ENCODE data around the gene ARHGAP10. TPM values are rescaled to one million over a fixed set of nuclear protein-coding genes. Genes with fewer than 3 reads are reported as not detected.

Gene ARHGAP10
- total and polyA plus RNA-seq, 5 donors from 2014 or later, result 2.9 to 14.1 (median 4.7) TPM

- Histone ChIP-seq H3K27me3 (ENCODE audit: control insufficient read depth, insufficient read depth, low read length) (no peaks in the 10 kb centered on the region), H3K9me3 (ENCODE audit: control insufficient read depth in 2 of 2, low read length in 2 of 2) (no peaks in the 10 kb centered on the region), H3K4me3 (ENCODE audit: low read depth, low read length) (no peak overlapping the region), H3K4me1 (ENCODE audit: control insufficient read depth, insufficient read depth, low read length, poor library complexity, severe bottlenecking) (no peaks in the 10 kb centered on the region), H3K36me3 (ENCODE audit: control insufficient read depth, insufficient read depth, low read length) (no peaks in the 10 kb centered on the region), H3K27ac (ENCODE audit: insufficient read depth, low read length, poor library complexity, severe bottlenecking) (no peak overlapping the region)
- ATAC-seq (ENCODE audit: low read depth in 2 of 2) (no peak), DNase-seq (no peak)
- Mint-ChIP-seq H3K27me3 (no peaks in the 10 kb centered on the region), H3K4me3 (no peak overlapping the region), H3K4me1 (peaks cover 0 to 18% (median 6%) of the 10 kb centered on the region in 4 donors), H3K36me3 (peaks cover 7% of the 10 kb centered on the region), H3K27ac (no peak overlapping the region), H3K9me3 (peaks cover 0 to 6% (median 0%) of the 10 kb centered on the region in 7 donors)
Observed at GRCh38 chr4:148007792-148008191, 275.9 kb downstream of the ARHGAP10 start.

- peaks cover 6% of the 10 kb centered on the region for H3K36me3 Mint-ChIP-seq
- H3K9me3 Mint-ChIP-seq, result peaks cover 0 to 6% (median 0%) of the 10 kb centered on the region in 7 donors
- DNase-seq (no peak), ATAC-seq (ENCODE audit: low read depth in 2 of 2) (no peak)
- Histone ChIP-seq H3K4me3 (ENCODE audit: low read depth, low read length) (no peak overlapping the region), H3K27ac (ENCODE audit: insufficient read depth, low read length, poor library complexity, severe bottlenecking) (no peak overlapping the region), H3K27me3 (ENCODE audit: control insufficient read depth, insufficient read depth, low read length) (no peaks in the 10 kb centered on the region), H3K9me3 (ENCODE audit: control insufficient read depth in 2 of 2, low read length in 2 of 2) (no peaks in the 10 kb centered on the region), H3K4me1 (ENCODE audit: control insufficient read depth, insufficient read depth, low read length, poor library complexity, severe bottlenecking) (no peaks in the 10 kb centered on the region), H3K36me3 (ENCODE audit: control insufficient read depth, insufficient read depth, low read length) (no peaks in the 10 kb centered on the region)
- peaks cover 0 to 2% (median 0%) of the 10 kb centered on the region in 4 donors for H3K4me1 Mint-ChIP-seq
- H3K27ac Mint-ChIP-seq, result no peak overlapping the region
- no peak overlapping the region for H3K4me3 Mint-ChIP-seq
- no peaks in the 10 kb centered on the region for H3K27me3 Mint-ChIP-seq
Observed at GRCh38 chr4:148015058-148015457, 283.2 kb downstream of the ARHGAP10 start.

- no peaks in the 10 kb centered on the region for H3K9me3 ChIP-seq (ENCODE audit: control insufficient read depth in 2 of 2, low read length in 2 of 2)
- no peak overlapping the region for H3K27ac ChIP-seq (ENCODE audit: insufficient read depth, low read length, poor library complexity, severe bottlenecking)
- ATAC-seq (ENCODE audit: low read depth in 2 of 2), result no peak
- DNase-seq, result no peak
- H3K4me1 ChIP-seq (ENCODE audit: control insufficient read depth, insufficient read depth, low read length, poor library complexity, severe bottlenecking), result no peaks in the 10 kb centered on the region
- H3K4me3 ChIP-seq (ENCODE audit: low read depth, low read length), result no peak overlapping the region
- H3K36me3 ChIP-seq (ENCODE audit: control insufficient read depth, insufficient read depth, low read length), result no peaks in the 10 kb centered on the region
- Mint-ChIP-seq H3K27me3 (no peaks in the 10 kb centered on the region), H3K9me3 (peaks cover 0 to 6% (median 0%) of the 10 kb centered on the region in 7 donors), H3K27ac (no peak overlapping the region), H3K36me3 (peaks cover 4% of the 10 kb centered on the region), H3K4me3 (no peak overlapping the region), H3K4me1 (peaks cover 0 to 2% (median 0%) of the 10 kb centered on the region in 4 donors)
- no peaks in the 10 kb centered on the region for H3K27me3 ChIP-seq (ENCODE audit: control insufficient read depth, insufficient read depth, low read length)
Observed at GRCh38 chr4:148015468-148015867, 283.6 kb downstream of the ARHGAP10 start.

- H3K4me1 Mint-ChIP-seq, result peaks cover 0 to 2% (median 0%) of the 10 kb centered on the region in 4 donors
- no peak for DNase-seq
- Histone ChIP-seq H3K27ac (ENCODE audit: insufficient read depth, low read length, poor library complexity, severe bottlenecking) (no peak overlapping the region), H3K4me1 (ENCODE audit: control insufficient read depth, insufficient read depth, low read length, poor library complexity, severe bottlenecking) (no peaks in the 10 kb centered on the region), H3K4me3 (ENCODE audit: low read depth, low read length) (no peak overlapping the region), H3K27me3 (ENCODE audit: control insufficient read depth, insufficient read depth, low read length) (no peaks in the 10 kb centered on the region), H3K36me3 (ENCODE audit: control insufficient read depth, insufficient read depth, low read length) (no peaks in the 10 kb centered on the region), H3K9me3 (ENCODE audit: control insufficient read depth in 2 of 2, low read length in 2 of 2) (no peaks in the 10 kb centered on the region)
- peak overlapping the region in 1 of 3 donors; percentile 41 for H3K27ac Mint-ChIP-seq
- peaks cover 0 to 3% (median 0%) of the 10 kb centered on the region in 7 donors for H3K9me3 Mint-ChIP-seq
- ATAC-seq (ENCODE audit: low read depth in 2 of 2), result no peak
- peaks cover 1% of the 10 kb centered on the region for H3K36me3 Mint-ChIP-seq
- H3K4me3 Mint-ChIP-seq, result no peak overlapping the region
- no peaks in the 10 kb centered on the region for H3K27me3 Mint-ChIP-seq
Observed at GRCh38 chr4:148016063-148016637, 284.3 kb downstream of the ARHGAP10 start.

GRCh38 chr4:148017801-148018200, 285.9 kb downstream of the ARHGAP10 start:
- no peaks in the 10 kb centered on the region for H3K9me3 ChIP-seq (ENCODE audit: control insufficient read depth in 2 of 2, low read length in 2 of 2)
- H3K36me3 ChIP-seq (ENCODE audit: control insufficient read depth, insufficient read depth, low read length), result no peaks in the 10 kb centered on the region
- no peaks in the 10 kb centered on the region for H3K27me3 Mint-ChIP-seq
- H3K27ac Mint-ChIP-seq, result peak overlapping the region; percentile 33 to 82 (median 60)
- peaks cover 0 to 5% (median 2%) of the 10 kb centered on the region in 4 donors for H3K4me1 Mint-ChIP-seq
- no peak for ATAC-seq (ENCODE audit: low read depth in 2 of 2)
- no peaks in the 10 kb centered on the region for H3K27me3 ChIP-seq (ENCODE audit: control insufficient read depth, insufficient read depth, low read length)
- H3K9me3 Mint-ChIP-seq, result peaks cover 0 to 2% (median 0%) of the 10 kb centered on the region in 7 donors
- no peaks in the 10 kb centered on the region for H3K36me3 Mint-ChIP-seq
- H3K4me1 ChIP-seq (ENCODE audit: control insufficient read depth, insufficient read depth, low read length, poor library complexity, severe bottlenecking), result no peaks in the 10 kb centered on the region
- no peak overlapping the region for H3K4me3 Mint-ChIP-seq
- no peak for DNase-seq
- no peak overlapping the region for H3K4me3 ChIP-seq (ENCODE audit: low read depth, low read length)
- no peak overlapping the region for H3K27ac ChIP-seq (ENCODE audit: insufficient read depth, low read length, poor library complexity, severe bottlenecking)

GRCh38 chr4:148021686-148022085, 289.8 kb downstream of the ARHGAP10 start:
- Histone ChIP-seq H3K4me3 (ENCODE audit: low read depth, low read length) (no peak overlapping the region), H3K27ac (ENCODE audit: insufficient read depth, low read length, poor library complexity, severe bottlenecking) (no peak overlapping the region), H3K4me1 (ENCODE audit: control insufficient read depth, insufficient read depth, low read length, poor library complexity, severe bottlenecking) (no peaks in the 10 kb centered on the region), H3K27me3 (ENCODE audit: control insufficient read depth, insufficient read depth, low read length) (no peaks in the 10 kb centered on the region), H3K9me3 (ENCODE audit: control insufficient read depth in 2 of 2, low read length in 2 of 2) (no peaks in the 10 kb centered on the region), H3K36me3 (ENCODE audit: control insufficient read depth, insufficient read depth, low read length) (no peaks in the 10 kb centered on the region)
- Mint-ChIP-seq H3K4me3 (no peak overlapping the region), H3K9me3 (peaks cover 0 to 2% (median 0%) of the 10 kb centered on the region in 7 donors), H3K27ac (no peak overlapping the region), H3K36me3 (peaks cover 11% of the 10 kb centered on the region), H3K27me3 (no peaks in the 10 kb centered on the region), H3K4me1 (peaks cover 0 to 5% (median 4%) of the 10 kb centered on the region in 4 donors)
- ATAC-seq (ENCODE audit: low read depth in 2 of 2) (no peak), DNase-seq (peak in 2 of 3 donors; percentile 25 to 34)

GRCh38 chr4:148022975-148023374, 291.1 kb downstream of the ARHGAP10 start:
- no peak overlapping the region for H3K27ac ChIP-seq (ENCODE audit: insufficient read depth, low read length, poor library complexity, severe bottlenecking)
- Mint-ChIP-seq H3K27ac (peak overlapping the region in 2 of 3 donors; percentile 43 to 54), H3K9me3 (peaks cover 0 to 4% (median 0%) of the 10 kb centered on the region in 7 donors)

More at GRCh38 chr4:148022975-148023374, 291.1 kb downstream of the ARHGAP10 start:
- ATAC-seq (ENCODE audit: low read depth in 2 of 2) (no peak), DNase-seq (no peak)
- H3K36me3 Mint-ChIP-seq, result peaks cover 17% of the 10 kb centered on the region
- Histone ChIP-seq H3K36me3 (ENCODE audit: control insufficient read depth, insufficient read depth, low read length) (no peaks in the 10 kb centered on the region), H3K9me3 (ENCODE audit: control insufficient read depth in 2 of 2, low read length in 2 of 2) (no peaks in the 10 kb centered on the region), H3K4me3 (ENCODE audit: low read depth, low read length) (no peak overlapping the region), H3K4me1 (ENCODE audit: control insufficient read depth, insufficient read depth, low read length, poor library complexity, severe bottlenecking) (no peaks in the 10 kb centered on the region), H3K27me3 (ENCODE audit: control insufficient read depth, insufficient read depth, low read length) (no peaks in the 10 kb centered on the region)
- H3K4me1 Mint-ChIP-seq, result peaks cover 0 to 5% (median 3%) of the 10 kb centered on the region in 4 donors
- H3K4me3 Mint-ChIP-seq, result no peak overlapping the region
- no peaks in the 10 kb centered on the region for H3K27me3 Mint-ChIP-seq
